ENCODE measurements around the gene XPR1.

Gene XPR1

GRCh38 chr1:180615493-180616290 is 16.1 kb upstream of the XPR1 start:
- peak; percentile 33 for DNase-seq (ENCODE audit: low spot score)

DNA sequence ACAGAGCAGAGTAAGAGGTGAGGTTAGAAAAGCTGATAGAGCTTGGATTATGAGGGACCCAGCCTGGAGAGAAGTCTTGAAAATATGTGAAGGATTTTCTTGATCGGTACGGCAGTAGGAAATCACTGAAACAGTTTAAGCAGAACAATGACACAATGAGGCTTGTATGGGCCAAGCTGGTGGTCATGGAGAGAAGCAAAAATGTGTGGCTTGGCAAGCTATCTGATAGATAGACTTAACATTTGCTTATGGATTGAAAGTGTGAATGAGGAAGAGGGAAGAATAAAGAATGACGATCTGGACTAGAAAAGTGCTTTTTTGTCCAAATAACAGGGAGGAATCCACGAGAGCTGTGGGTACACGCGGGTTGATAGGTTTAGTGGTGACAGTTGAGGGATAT is 15.4 kb upstream of the XPR1 start:
- peak; percentile 20 for DNase-seq (ENCODE audit: low spot score)

DNA sequence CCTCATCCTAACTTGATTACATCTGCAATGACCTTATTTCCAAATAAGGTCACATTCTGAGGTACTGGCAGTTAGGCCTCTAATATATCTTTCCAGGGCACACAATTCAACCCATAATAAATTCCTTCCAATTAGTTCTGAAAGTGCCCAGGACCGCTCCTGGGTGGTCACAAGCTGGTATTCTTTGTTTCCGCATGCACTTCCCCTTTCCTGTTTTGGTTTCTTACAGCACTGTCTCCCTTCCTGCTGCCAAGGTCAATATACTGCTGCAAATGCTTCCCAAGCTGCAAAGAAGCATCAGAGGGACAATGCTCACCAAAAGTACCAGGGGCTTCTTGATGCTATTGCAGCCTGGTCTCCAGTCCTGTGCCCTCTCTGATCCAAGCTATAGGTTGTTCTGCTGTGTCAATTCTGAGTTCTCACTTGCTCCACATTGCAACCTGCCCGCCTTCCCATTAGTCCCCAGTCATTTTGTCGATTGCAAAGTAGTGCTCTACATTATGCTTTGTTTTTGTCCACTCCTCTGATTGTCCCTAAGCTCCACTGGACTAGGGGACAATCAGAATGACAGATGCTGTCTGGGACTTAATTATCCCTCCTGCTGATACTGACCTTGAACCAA is 13.9 kb upstream of the XPR1 start:
- no peak for DNase-seq (ENCODE audit: low spot score)

GRCh38 chr1:180620581-180620980 is 11.2 kb upstream of the XPR1 start:
- no peak for DNase-seq (ENCODE audit: low spot score)

- DNase-seq (ENCODE audit: low spot score), result no peak
Measured at GRCh38 chr1:180622658-180623508, 8.9 kb upstream of the XPR1 start.

DNA sequence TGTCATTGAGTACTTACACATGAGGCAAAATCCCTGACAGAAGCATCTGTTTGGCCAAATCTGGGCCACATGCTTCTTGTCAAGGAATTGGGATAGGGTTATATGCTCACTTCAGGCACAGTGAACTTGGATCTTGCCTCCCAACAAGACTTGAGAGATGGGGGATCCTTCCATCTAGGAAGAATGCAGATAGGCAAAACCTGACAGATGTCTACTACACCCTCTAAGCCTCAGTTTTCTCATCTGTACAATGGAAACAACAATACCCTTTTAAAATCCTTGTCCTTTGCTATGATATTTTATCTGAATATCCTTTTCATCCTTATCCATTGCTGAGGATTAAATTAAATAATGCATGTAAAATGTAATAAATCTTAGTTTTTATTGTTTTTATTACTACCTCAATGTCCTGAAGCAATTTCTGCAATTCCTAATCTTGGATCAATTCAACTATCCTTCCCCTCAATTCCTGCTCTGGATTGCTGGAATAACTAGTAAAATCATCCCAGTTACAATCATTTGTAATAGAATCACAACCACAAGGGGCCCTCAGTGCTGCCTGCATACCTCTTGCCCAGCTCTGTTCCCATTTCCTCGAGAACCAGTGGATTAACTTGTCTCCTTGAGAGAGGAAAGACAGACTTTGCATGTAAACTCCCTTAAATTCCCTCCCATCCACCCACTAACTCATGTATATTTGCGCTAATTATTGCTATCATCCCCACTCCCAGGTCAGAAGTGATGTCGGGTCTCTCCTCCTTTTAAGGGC is 8.1 kb upstream of the XPR1 start:
- DNase-seq (ENCODE audit: low spot score), result peak; percentile 46

DNA sequence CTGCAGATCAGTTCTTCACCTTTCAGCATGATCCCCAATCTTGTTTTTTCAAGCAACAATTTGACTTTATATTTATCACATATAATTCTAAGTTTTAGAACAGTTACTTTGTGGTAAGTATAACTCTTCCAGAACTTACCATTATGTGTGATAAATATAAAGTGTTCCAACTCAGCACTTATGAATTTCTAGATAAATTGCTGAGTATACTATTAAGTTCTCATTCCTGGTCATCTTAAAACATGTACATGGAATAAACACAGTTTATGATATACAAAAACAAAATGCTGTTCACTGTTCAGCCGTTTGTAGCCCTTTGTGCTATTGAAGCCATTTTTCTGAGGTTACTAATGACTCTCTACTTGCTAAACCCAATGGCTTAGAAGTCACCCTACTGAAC is 5.1 kb upstream of the XPR1 start:
- DNase-seq (ENCODE audit: low spot score), result no peak

DNA sequence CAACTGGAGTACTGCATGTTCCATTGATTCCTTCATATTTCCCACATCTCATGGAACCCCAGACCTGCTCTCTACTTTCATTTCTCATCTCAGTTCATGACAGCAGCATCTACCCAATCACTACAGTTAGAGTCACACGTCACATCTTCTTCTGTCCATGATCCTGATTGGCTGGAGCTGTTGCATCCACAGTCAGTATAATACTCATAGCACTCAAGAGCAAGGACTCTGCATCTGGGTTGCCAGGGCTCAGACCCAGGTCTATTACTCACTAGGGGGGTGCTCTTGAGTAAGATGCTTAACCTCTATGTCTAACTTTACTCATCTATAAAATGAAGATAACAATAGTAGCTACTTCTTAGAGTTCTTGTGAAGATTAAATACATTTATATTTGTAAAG is 4.4 kb upstream of the XPR1 start:
- DNase-seq (ENCODE audit: low spot score), result no peak

- no peak for DNase-seq (ENCODE audit: low spot score)
Measured at GRCh38 chr1:180628646-180629045, 3.2 kb upstream of the XPR1 start.

DNA sequence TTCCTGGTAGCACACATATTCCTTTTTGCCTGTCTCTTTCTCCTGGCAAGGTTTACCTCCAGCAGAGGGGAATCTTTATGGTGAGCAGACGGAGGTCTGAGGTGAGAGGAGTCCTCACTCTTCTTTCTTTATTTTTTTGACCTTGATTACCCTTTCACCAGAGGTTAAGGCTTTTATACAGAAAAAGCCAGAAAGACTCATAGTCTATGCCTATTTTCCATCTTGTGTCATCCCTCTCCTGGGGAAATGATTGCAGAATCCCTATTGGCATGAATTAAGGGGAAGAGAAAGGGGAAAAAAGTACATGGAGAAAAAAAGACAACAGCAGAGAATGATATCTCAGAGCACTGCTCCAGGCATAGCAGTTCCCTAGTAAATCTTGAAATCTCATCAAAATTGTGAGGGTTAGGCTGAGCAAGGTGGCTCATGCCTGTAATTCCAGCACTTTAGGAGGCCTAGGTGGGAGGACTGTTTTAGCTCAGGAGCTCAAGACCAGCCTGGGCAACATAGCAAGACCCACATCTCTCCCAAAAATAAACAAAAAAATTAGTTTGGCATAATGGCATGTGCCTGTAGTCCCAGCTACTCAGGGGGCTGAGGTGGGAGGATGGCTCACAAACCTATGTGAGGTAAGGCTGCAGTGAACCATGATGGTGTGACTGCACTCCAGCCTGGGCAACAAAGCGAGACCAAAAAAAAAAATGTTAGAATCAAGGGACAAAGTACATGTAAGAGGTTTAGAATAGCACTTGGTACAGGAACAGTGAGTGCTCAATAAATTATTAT is 1.2 kb upstream of the XPR1 start:
- DNase-seq (ENCODE audit: low spot score), result no peak

DNA sequence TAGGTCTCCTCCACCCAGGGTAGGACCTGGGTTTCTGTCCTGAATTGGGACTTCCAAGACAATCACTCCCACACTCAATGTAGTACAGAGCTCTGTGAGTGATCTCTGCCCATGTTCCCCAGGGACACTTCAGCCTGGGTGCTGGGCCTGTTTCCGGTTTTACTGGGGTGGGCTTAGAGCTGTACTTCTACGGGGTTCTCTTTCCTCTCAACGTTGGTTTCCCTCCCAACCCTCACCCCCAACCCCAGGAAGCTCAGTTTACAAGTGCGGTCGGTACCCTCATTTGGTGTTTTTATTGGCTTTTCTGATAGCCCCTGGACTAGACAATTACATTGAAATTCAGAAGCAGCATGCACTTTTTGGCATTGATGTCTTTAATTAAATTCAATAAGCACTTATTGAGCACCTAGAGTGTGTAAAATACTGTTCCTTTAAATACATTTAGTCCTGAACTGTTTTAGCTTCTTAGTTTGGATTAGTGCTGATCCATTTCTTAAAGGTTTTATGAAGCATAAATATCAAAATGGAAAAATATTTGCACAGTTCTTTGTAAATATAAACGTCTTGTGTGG is 542 bp upstream of the XPR1 start:
- DNase-seq (ENCODE audit: low spot score), result no peak

DNA sequence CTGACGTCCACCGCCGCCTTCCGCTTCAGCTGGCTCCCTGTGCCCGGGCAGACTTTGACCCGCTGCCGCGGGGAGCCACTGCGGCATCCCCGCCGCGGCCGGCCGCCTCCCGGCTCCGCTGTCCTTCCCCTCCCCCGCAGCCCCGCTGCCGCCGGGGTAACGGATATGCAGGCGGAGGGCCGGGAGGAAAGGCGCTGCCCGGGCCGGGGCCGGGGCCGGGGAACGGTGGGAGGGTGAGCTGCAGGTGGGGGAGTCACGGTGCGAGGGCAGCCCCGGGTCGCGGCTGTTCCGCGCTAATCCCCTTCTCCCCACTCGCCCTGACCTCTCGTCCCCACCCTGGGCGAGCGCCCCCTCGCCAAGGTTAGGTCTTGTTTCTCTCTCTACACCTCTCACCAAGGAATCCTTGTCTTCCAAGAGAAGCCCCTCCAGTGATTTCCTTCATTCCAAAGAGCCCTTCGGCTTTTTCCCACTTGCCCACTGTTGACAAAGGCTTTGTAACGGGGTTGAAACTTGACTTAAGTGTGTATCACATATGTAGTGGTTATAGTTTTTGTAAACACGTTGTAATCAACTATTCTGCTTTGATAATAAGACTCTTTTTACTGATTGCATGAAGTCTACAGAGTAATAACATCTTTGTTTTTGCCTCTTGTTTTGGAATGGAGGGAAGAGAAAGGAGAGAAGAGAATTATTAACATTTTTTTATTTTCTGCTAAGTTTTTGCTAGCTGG is 669 bp downstream of the XPR1 start:
- peak; percentile 73 for DNase-seq (ENCODE audit: low spot score)

DNA sequence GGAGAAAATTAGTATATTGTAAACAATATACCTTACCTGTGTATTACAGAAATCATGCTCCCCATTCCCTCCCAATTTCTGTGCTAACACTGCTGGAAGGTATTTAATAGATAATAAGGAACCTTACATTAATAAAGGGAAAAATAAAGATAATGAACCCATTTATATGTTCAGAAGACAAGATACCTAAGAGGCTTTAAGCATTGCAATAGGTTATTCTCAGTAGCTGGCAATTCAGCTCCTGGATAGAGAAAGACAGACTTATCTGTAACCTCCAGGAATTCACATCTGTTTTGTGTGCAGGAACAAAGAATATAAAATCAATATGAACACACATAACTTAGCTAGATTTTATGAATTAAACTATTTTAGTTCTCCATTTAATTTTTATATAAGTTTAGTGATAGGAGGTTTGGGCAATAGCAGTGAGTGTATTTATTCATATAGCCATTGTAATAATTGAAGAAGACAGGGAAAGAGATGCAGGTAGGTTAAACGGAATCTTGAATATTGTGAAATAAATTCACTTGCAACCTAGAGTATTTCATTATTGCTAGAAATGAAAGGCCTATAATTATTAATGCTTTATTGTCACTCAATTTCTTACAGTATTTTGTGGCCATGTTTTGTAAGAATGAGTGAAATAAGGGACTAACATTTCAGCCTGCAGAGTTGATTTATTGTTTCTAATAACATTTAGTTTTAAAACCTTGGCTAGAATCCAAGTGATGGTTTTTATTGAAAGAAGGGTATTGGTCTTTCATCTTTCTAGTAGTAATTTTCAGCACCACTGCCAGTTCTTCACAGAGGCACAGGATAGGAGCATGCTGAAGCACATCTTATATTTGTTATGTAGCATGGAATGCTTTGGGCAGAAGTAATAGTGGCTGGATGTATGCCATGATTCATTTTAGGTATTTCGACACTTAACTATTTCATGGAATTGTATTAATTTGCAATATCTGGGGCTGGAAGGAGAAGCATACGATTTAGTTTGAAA is 1.5 kb downstream of the XPR1 start:
- DNase-seq (ENCODE audit: low spot score), result peak; percentile 33

DNA sequence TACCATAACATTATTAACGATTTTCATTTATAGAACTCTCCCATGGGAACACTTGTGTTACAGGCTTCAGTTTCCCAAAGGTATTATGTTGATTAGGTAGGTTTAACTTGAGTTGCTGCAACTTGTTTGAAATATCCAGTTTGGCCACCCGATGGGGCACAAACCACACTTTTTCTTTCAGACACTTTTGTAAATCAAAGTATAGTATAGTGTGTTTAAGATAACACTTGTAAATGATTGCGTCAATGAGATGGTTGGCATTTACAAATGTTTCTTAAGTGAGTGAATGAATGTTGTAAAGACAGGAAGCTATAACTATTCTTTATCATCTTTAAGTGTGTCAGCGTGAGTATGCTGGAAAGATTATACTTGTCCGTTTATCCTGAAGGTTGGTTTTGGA is 4.3 kb downstream of the XPR1 start:
- DNase-seq (ENCODE audit: low spot score), result no peak

DNA sequence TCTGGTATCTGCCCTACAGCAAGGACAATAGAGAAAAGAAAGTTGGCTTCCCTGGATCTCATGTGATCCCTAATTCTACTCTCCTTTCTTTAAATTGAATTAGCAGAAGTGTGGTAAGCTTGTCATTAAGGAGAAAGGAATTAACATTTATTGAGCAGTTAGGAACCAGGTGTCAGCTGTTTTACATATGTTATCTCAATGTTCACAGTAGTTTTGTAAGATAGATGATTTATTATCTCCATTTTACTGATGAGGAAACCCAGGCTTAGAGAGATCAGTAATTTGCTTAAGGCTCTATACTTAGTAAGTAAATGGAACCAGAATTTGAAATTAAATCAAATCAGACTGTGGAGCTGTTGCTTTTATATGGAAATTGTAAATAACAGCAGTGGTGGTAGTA is 8.0 kb downstream of the XPR1 start:
- DNase-seq (ENCODE audit: low spot score), result no peak

DNA sequence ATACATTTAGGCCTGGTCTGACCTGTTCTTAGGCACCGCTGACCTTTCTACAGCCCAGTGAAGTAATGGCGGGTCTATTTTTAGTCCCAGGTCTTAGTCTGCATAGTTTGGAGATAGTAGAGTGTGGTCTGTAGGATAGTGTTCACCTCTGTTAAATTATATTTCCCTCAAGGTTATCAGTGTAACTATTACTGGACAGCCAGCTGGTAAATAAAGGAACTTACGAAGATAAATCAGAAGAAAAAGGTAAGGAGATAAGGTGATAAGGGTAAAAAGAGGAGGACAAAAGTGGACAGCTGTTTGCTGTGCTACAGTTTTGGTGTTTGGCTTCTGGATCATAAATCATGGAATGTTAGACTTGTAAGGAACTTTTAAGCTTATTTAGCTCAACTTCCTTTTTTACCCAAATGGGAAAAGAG is 8.7 kb downstream of the XPR1 start:
- DNase-seq (ENCODE audit: low spot score), result no peak

- no peak for DNase-seq (ENCODE audit: low spot score)
Measured at GRCh38 chr1:180641662-180642061, 9.8 kb downstream of the XPR1 start.

- DNase-seq (ENCODE audit: low spot score), result no peak
Measured at GRCh38 chr1:180642781-180643180, 11.0 kb downstream of the XPR1 start.

DNA sequence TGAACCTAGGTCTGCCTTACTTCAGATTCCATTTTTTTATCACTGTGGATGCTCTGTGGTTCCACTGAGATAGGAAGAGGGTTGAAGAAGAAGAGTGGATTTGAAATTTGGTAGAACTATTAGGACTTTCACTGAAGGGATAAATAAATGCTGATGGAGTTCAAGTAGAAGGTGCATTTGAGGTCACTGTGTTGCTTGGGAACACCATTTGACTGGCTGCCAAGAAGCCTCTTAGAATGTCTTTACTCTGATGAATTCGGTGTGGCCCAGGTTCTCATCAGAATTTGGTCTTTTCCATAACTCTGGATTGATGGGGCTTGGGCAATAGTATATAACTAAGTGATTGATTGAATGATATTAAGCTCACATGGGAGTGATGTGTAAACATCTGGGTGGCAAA is 11.9 kb downstream of the XPR1 start:
- DNase-seq (ENCODE audit: low spot score), result peak; percentile 18
